ENCODE results near the gene SH2D4B.

- TF ChIP-seq CTCF (IDR thresholded peaks at IDR 0.05) (no peak), POLR2AphosphoS5 (IDR thresholded peaks at IDR 0.05) (no peak), POLR2A (IDR thresholded peaks at IDR 0.05) (no peak), EP300 (IDR thresholded peaks at IDR 0.05) (no peak)
Measured at GRCh38 chr10:80608706-80609105, 71.0 kb downstream of the SH2D4B start.

Data from sigmoid colon (tissue), 4 donors.